Adrenal gland (tissue), 12 donors: ENCODE measurements around the gene BCL6B. TPM values are rescaled to one million over a fixed set of nuclear protein-coding genes. Genes with fewer than 3 reads are reported as not detected.
A peak's percentile ranks its signal among the peaks of the same experiment; 100 is the strongest.

ENCODE experiments used
- DNase-seq, 7 donors: peaks; one replicate each; pipeline ENCODE4 v3.0.0-alpha.2; 2019 to 2020
- H3K27ac ChIP-seq, 5 donors: fragments of 200-600 bp; sonication (generic) in 4 of 5; 1 replicate in 3 of 5; 2 replicates in 2 of 5; pipeline versions ENCODE4 v1.5.1 to v1.8.0; 2016 to 2020; ENCODE audit warnings: mild to moderate bottlenecking in 1 of 5
- H3K27me3 ChIP-seq: fragments of 200-600 bp; 2 replicates; pipeline ENCODE4 v1.8.0; 2021
- H3K36me3 ChIP-seq, 2 donors: fragments of 200-600 bp; replicated peaks in 1 of 2; 1 replicate in 1 of 2; 2 replicates in 1 of 2; pipeline versions ENCODE4 v1.5.1 to v1.8.0; 2018 to 2022
- H3K4me1 ChIP-seq, 2 donors: fragments of 200-600 bp; replicated peaks in 1 of 2; 1 replicate in 1 of 2; 2 replicates in 1 of 2; pipeline versions ENCODE4 v1.5.1 to v1.8.0; 2018 to 2021
- H3K4me3 ChIP-seq, 4 donors: fragments of 200-600 bp; sonication (generic) in 3 of 4; one replicate each; pipeline ENCODE4 v1.5.1; 2016 to 2018
- H3K9me3 ChIP-seq, 3 donors: fragments of 200-600 bp; sonication (generic) in 1 of 3; replicated peaks in 1 of 3; 1 replicate in 2 of 3; 2 replicates in 1 of 3; pipeline versions ENCODE4 v1.5.1 to v1.8.0; 2016 to 2021
- POLR2A ChIP-seq, 2 donors: fragments of 450-650 bp; IDR thresholded peaks; one replicate each; pipeline ENCODE4 v1.6.1; 2017; ENCODE audit warnings: antibody characterized with exemption in 2 of 2, mild to moderate bottlenecking in 2 of 2, moderate library complexity in 1 of 2
- WGBS, 4 donors: extraction: QIAGEN DNeasy Blood & Tissue Kit in 2 of 4; methylation state at CpG; one replicate each; pipeline versions ENCODE4 v1.1.5 to v1.1.7; 2013 to 2017; 5-methylcytosine and 5-hydroxymethylcytosine counted together
- intact Hi-C, 2 donors: fragments of 100-400 bp; cut with DNase I; formaldehyde crosslinking; loops; one replicate each; pipeline versions ENCODE4 v1.14.1 to v1.15.0; 2022 to 2023
- polyA plus RNA-seq, 3 donors: library from polyadenylated mRNA; stranded (reverse); fragments of 200-250 nt in 2 of 3; fragments of 350-450 nt in 1 of 3; fragmentation: Illumina TruSeq in 1 of 3; extraction: RNeasy Lipid Tissue Mini Kit (QIAGEN cat#74804) in 1 of 3; gene quantifications; one replicate each; pipeline ENCODE4 v1.2.3, GENCODE V29; 2013 to 2014
- total RNA-seq, 9 donors: library from RNA; depleted of rRNA in 4 of 9; stranded (reverse); fragments of >200 nt in 4 of 9; fragments of 120-200 nt in 1 of 9; fragmentation: NEBNext Ultra II Directional in 1 of 9; extraction: Animal tissue kit (Norgen Biotek cat#: 25700) in 1 of 9; gene quantifications; one replicate each; pipeline versions ENCODE4 v1.1.0 to v1.2.4, GENCODE V29; 2013 to 2023
- TF ChIP-seq, protein P1 (sequence below), 6 experiments: fragments of 450-650 bp in 4 of 6; fragments of 200-600 bp in 2 of 6; sonication (generic) in 1 of 6; IDR thresholded peaks; 1 replicate in 5 of 6; 2 replicates in 1 of 6; pipeline versions ENCODE4 v1.5.1 to v1.8.0; 2016 to 2021; ENCODE audit warnings: antibody characterized with exemption in 6 of 6, mild to moderate bottlenecking in 2 of 6, moderate library complexity in 1 of 6
- donor health status: healthy with polysubstance abuse.
- donor health status: Bipolar disorder and iron deficiency.
- donor health status: DM: yes; HTN: yes; CAD: no.
- donor health status: DM: no; HTN: no; CAD: no.
- donor health status: DM: no; HTN: no; CAD: no.
- donor health status: DM: yes; HTN: yes; CAD: no.

The BCL6B gene
- total and polyA plus RNA-seq, 12 donors = 2.9 to 17.0 (median 8.8) TPM

DNA sequence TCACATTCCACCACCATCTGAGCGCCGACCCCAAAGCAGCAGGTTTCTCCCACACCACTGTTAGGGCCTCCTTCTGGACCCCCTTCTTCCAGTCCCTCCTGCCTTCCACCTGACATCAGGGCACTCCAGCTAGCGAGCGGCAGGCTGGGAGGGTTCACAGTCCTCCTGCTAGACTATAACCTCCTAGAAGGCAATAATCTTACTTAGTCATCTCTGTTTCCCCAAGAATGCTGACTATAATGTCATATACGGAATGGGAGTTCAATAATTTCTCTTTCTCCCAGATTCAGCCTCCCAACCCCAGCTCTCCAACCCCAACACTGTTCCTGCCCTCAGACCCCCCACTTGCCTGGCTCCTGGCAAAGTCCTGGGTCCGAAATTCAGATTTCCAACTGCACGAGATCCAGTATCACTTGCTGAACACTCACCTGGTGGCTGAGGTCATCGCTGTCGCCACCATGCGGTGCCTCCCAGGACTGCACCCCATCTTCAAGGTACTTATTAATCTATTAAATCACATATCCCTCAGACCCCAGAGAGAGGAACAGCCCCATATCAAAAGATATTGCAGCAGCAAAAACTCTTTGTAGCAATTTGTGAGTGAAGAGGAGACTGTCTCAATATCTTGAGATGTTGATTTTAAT is 21.4 kb upstream of the BCL6B start:
- intact Hi-C loops = loop anchor here (10.0 kb wide), 1 partner anchor 337 kb away; no protein-coding TSS in a partner anchor
- peak in 2 of 7 donors; percentile 45 to 67 for DNase-seq

DNA sequence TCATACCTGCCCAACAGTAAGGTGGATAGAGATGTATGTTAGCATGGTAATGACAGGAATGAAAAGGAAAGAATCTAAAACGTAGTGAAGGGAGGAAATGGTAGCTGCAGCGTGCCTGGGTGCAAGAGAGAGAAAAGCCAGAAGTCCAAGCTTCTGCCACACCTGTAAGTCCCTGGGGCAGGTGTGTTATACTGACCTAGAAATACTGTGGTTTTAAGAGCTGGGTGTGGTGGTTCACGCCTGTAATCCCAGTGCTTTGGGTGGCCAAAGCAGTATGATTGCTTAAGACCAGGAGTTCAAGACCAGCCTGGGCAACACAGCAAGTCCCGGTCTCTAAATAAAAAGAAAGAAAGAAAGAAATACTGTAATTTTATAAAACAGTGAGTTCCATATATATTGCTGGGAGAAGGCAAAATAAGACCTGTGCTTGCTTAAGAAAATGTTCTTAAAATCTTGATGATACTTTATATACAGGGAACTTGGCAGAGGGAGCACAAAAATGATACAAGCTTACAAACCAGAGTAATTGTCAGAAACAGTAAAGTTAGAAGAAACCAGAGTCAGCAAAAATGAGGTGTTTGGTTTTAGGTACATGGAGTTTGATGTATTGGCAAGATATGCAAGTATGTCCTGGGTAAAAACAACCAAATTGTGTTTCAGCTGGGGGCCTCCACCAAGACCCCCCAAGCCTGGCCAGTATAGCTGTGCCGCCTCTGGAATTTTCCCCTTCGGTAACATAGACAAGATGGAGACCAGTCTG is 20.4 kb upstream of the BCL6B start:
- H3K9me3 ChIP-seq = no peaks in the 10 kb centered on the region
- DNase-seq = no peak
- no peak for TF ChIP-seq POLR2A (IDR thresholded peaks at IDR 0.05)
- TF ChIP-seq, protein P1, sequence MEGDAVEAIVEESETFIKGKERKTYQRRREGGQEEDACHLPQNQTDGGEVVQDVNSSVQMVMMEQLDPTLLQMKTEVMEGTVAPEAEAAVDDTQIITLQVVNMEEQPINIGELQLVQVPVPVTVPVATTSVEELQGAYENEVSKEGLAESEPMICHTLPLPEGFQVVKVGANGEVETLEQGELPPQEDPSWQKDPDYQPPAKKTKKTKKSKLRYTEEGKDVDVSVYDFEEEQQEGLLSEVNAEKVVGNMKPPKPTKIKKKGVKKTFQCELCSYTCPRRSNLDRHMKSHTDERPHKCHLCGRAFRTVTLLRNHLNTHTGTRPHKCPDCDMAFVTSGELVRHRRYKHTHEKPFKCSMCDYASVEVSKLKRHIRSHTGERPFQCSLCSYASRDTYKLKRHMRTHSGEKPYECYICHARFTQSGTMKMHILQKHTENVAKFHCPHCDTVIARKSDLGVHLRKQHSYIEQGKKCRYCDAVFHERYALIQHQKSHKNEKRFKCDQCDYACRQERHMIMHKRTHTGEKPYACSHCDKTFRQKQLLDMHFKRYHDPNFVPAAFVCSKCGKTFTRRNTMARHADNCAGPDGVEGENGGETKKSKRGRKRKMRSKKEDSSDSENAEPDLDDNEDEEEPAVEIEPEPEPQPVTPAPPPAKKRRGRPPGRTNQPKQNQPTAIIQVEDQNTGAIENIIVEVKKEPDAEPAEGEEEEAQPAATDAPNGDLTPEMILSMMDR (IDR thresholded peaks at IDR 0.05) = no peak
- H3K4me3 ChIP-seq = no peak overlapping the region
- intact Hi-C loops = loop anchor here (10.0 kb wide), 1 partner anchor 338 kb away; no protein-coding TSS in a partner anchor
- WGBS, 4 donors = 91 to 94% (median 93%) methylated on average over 6 of the region's 6 CpGs
- H3K27me3 ChIP-seq = no peaks in the 10 kb centered on the region
- H3K27ac ChIP-seq = no peak overlapping the region
- H3K36me3 ChIP-seq = peaks cover 0 to 38% of the 10 kb centered on the region in 2 donors
- no peaks in the 10 kb centered on the region for H3K4me1 ChIP-seq

More for the DNA sequence above, 21.4 kb upstream of the BCL6B start:
- Histone ChIP-seq H3K27me3 (no peaks in the 10 kb centered on the region), H3K4me3 (no peak overlapping the region), H3K9me3 (no peaks in the 10 kb centered on the region), H3K27ac (no peak overlapping the region), H3K4me1 (no peaks in the 10 kb centered on the region), H3K36me3 (peaks cover 0 to 38% of the 10 kb centered on the region in 2 donors)
- WGBS, 4 donors = 69 to 76% (median 74%) methylated on average over 10 of the region's 10 CpGs
- TF ChIP-seq, protein P1 (IDR thresholded peaks at IDR 0.05) = peak in 5 of 6 experiments; percentile 26 to 41 (median 37)
- TF ChIP-seq POLR2A (IDR thresholded peaks at IDR 0.05) = no peak

DNA sequence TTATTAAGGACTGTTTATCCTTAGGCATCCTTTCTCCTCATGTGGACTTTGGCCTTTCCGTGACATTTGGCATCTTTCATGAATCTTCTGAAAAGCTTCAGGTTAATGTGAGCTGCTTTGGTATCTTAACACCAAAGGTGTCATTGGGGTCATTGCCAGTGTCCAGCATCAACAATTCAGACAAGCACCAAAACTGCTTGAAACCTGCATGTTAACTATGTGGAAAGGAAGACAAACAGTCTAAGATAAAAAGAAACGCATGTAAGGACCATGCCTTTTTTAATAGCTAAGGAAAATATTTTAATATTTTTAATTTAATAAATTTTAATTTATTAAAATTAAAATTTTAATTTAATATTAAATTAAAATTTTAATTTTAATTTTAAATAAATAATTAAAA is 19.1 kb upstream of the BCL6B start:
- WGBS, 4 donors = 87 to 99% (median 93%) methylated on average over 2 of the region's 2 CpGs

More for the DNA sequence above, 19.1 kb upstream of the BCL6B start:
- peaks cover 0 to 38% of the 10 kb centered on the region in 2 donors for H3K36me3 ChIP-seq
- no peak for DNase-seq
- intact Hi-C loops = loop anchor here (10.0 kb wide), 1 partner anchor 339 kb away; no protein-coding TSS in a partner anchor
- no peak overlapping the region for H3K4me3 ChIP-seq
- no peaks in the 10 kb centered on the region for H3K9me3 ChIP-seq
- TF ChIP-seq, protein P1 (IDR thresholded peaks at IDR 0.05) = no peak
- H3K27me3 ChIP-seq = no peaks in the 10 kb centered on the region
- H3K27ac ChIP-seq = no peak overlapping the region
- H3K4me1 ChIP-seq = no peaks in the 10 kb centered on the region
